GM21529 (cell line): Measurements from ENCODE around the gene DNASE1L2.

Source experiments
- ATAC-seq: cut with Tn5 transposase; IDR thresholded peaks from one replicate; pipeline ENCODE4 v1.9.1; 2021; ENCODE audit not compliant: unreplicated experiment

Gene DNASE1L2

DNA sequence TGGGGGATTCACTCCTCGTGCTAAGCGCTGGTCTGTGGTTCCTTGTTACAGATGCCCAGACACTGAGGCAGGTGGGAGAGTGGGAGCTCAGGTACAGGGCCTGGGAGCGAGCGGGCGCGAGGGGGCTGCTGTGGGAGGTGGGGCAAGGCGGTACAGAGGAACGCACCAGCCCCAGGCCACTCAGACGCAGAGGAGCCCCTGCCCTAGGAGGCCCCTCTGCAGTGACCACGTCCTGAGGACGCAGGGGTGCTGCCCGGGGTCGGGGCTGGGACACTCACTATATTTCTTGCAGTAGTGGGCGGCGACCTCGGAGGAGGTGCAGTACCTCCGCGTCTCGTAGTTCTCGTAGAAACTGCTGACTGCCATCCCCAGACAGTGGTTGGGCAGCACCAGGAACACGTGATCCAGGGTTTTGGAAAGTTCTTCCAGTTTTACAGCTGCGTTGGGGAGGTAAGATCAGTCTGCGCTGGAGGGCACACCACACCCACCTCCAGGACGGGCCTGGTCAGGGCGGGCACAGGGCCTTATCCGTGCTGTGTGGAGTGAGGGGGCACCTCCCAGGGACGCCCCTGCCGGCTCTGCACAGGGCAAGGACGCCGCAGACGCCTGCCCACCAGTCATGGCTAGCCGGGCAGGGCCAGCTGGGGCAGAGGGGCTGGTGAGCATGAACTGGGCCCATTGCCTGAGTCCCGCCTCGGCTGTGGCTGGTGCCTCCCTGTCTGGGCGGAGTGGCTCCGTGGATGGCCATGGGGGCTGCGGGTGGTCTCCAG is 47.9 kb downstream of the DNASE1L2 start:
- ATAC-seq: no peak

DNA sequence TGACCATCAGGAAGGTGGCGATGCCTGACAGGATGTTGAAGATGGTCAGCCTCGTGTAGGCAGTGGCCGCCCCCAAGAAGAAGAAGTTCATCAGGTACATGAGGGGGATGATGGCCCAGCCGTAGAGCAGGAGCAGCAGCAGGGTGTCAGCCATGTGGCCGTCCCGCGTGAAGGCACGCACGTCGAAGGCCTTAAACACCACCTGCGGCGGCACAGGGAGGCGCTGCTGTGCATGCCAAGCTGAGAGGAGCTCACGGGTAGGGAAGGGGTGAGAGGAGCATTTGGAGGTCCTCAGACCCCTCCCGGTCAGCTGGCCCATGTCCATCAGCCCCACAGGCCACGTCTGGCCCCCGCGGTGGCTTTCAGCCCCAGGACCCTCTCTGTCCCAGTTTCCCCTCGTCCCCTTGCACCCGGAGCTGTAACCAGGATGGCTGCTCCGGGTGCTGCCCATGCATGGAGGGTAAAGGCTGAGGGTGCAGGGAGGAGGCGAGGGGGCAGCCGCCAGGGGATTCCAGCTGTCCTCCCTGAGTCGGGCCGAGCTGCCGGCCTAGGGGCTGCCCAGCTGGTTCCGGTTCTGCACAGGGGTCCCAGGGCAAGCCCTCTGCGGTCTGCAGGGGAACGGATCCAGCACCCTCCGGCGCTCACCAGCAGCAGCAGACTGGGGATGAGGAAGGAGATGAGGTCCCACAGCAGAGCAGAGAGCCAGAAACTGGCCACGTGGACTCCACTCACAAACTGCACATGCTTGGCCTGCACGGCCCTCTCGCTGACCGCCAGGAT is 48.7 kb downstream of the DNASE1L2 start:
- no peak for ATAC-seq

DNA sequence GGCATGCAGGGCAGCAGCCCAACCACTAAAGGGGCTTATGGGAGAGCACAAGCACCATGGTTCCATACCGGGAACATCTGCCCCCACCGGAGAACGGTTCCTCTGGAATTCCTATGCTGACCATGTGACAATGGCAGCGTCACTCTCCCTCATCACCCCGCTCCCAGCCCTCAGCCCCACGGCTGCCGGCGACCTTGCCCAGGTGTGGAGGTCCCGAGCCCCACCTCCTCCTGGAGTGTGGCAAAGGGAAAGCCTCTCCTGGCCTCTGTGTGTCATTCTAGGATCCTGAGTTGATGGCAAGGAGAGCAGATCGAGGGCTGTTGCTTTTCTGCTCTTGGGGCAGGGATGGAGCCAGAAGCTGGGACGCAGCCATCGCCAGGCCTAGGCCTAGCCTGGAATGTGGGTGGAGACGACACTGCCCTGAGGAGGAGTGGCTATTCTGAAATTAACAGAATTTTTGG is 49.5 kb downstream of the DNASE1L2 start:
- ATAC-seq: no peak

- no peak for ATAC-seq
These were observed 50.3 kb downstream of the DNASE1L2 start for GRCh38 chr16:2286550-2286949.

DNA sequence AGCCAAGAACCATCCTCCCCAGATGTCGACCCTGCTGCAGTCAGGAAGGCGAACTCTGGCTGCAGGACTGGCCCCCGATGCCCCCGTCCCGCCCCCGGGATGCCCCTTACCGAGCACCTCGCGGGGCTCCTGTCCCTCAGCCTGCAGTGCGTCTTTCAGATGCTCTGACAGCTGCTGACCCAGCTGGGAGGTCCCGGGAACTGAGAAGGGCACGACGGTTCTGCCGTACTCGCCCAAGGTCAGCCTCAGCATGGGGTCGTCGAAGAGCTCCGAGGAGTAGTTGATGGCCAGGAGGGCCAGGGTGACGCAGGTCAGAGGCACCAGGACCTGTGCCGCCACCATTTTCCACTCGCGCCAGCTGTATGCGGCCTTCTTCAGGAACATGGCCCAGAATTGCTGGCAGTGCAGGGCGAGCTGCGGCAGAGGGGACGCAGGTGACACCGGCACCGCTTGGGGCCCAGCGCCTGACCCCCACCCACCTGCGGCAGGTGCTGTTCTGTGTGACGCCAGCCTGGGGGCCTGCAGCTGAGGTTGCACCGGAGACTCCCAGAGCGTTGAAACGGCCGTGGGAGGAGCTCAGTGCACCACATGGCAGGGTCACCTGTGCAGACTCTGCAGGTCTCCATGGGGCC is 51.8 kb downstream of the DNASE1L2 start:
- no peak for ATAC-seq
